HepG2 (cell line): ENCODE results near the gene SLCO3A1. TPM values are rescaled to one million over a fixed set of nuclear protein-coding genes. Genes with fewer than 3 reads are reported as not detected.

ENCODE experiments used
- ATAC-seq: fragments of 200-7000 bp; cut with Tn5 transposase; 3 replicates; pipeline ENCODE4 v1.9.1; 2020; ENCODE audit warnings: mild to moderate bottlenecking, moderate library complexity
- BruUV-seq: library from RNA; stranded (reverse); fragments of 400-500 nt; replicated peaks from 2 replicates; lab custom pipeline; 2021; lab: Mats Ljungman, UMichigan
- CTCF ChIA-PET: fragments of 300-600 bp; formaldehyde crosslinking; extraction: SDS; loops from one replicate; lab custom pipeline; 2021; ENCODE audit warnings: low total read pairs, inconsistent platforms, low intra/inter-chr PET ratio; lab: Yijun Ruan, JAX
- POLR2A ChIA-PET: fragments of 350-600 bp; sonication (Branson Sonifier 250); formaldehyde crosslinking; loops from one replicate; lab custom pipeline; 2020; ENCODE audit warnings: antibody characterized with exemption, inconsistent platforms; lab: Yijun Ruan, JAX
- DNase-seq: peaks from one replicate; pipeline ENCODE4 v3.0.0-alpha.2; 2015; ENCODE audit warnings: low spot score
- FAIRE-seq: peaks from 3 replicates; lab custom pipeline; 2011; peaks lifted over from hg19 to GRCh38; lab: Jason Lieb, UNC
- H2AFZ ChIP-seq: one replicate; pipeline ENCODE4 v1.6.1; 2011; ENCODE audit warnings: low read length, inconsistent platforms
- H3K27ac ChIP-seq: fragments of 300-600 bp; 3 replicates; pipeline ENCODE4 v1.8.0; 2011; ENCODE audit warnings: mixed run types, mild to moderate bottlenecking, mixed read lengths, low read length, inconsistent platforms; ENCODE audit not compliant: insufficient read depth; ENCODE audit errors: extremely low read length
- H3K27me3 ChIP-seq, 2 experiments: fragments of 200-600 bp in 1 of 2; 2 replicates in 1 of 2; 3 replicates in 1 of 2; pipeline versions ENCODE4 v1.6.0 to v1.8.0; 2011; ENCODE audit warnings: low read length in 2 of 2, mild to moderate bottlenecking in 2 of 2, moderate library complexity in 2 of 2, inconsistent platforms in 1 of 2; ENCODE audit not compliant: insufficient read depth in 2 of 2, control insufficient read depth in 1 of 2
- H3K36me3 ChIP-seq, 2 experiments: fragments of 200-600 bp in 1 of 2; replicated peaks in 1 of 2; 2 replicates in 1 of 2; 3 replicates in 1 of 2; pipeline versions ENCODE4 v1.5.1 to v1.8.0; 2011; ENCODE audit warnings: low read length in 2 of 2, inconsistent platforms in 1 of 2; ENCODE audit not compliant: insufficient read depth in 2 of 2, control insufficient read depth in 1 of 2
- H3K4me1 ChIP-seq: 2 replicates; pipeline ENCODE4 v1.5.1; 2012; ENCODE audit warnings: low read length, inconsistent platforms; ENCODE audit not compliant: insufficient read depth
- H3K4me2 ChIP-seq: 2 replicates; pipeline ENCODE4 v1.6.0; 2011; ENCODE audit warnings: low read depth, low read length, inconsistent platforms
- H3K4me3 ChIP-seq, 3 experiments: fragments of 200-600 bp in 1 of 3; sonication (generic), shearing (Covaris generic) in 1 of 3; replicated peaks in 1 of 3; 2 replicates each; pipeline ENCODE4 v1.5.1; 2011 to 2016; ENCODE audit warnings: low read length in 3 of 3, inconsistent platforms in 2 of 3, low read depth in 2 of 3, mild to moderate bottlenecking in 2 of 3, control low read depth in 1 of 3, mixed read lengths in 1 of 3; ENCODE audit not compliant: insufficient read depth in 1 of 3
- H3K79me2 ChIP-seq: one replicate; pipeline ENCODE4 v1.6.1; 2011; ENCODE audit warnings: low read length, inconsistent platforms; ENCODE audit not compliant: insufficient read depth
- H3K9ac ChIP-seq: 2 replicates; pipeline ENCODE4 v1.6.0; 2011; ENCODE audit warnings: mild to moderate bottlenecking, low read depth, low read length, inconsistent platforms; ENCODE audit not compliant: insufficient read depth
- H3K9me3 ChIP-seq: 2 replicates; pipeline ENCODE4 v1.5.1; 2012; ENCODE audit warnings: mild to moderate bottlenecking, low read length
- H4K20me1 ChIP-seq: 2 replicates; pipeline ENCODE4 v1.6.0; 2011; ENCODE audit warnings: inconsistent platforms, mild to moderate bottlenecking, low read length, moderate library complexity; ENCODE audit not compliant: insufficient read depth
- ATF1 ChIP-seq: IDR thresholded peaks from 2 replicates; pipeline ENCODE4 v1.6.1; 2016; ENCODE audit warnings: mild to moderate bottlenecking, control low read depth
- GPN1 ChIP-seq: sonication (generic); formaldehyde crosslinking; IDR thresholded peaks from 2 replicates; pipeline ENCODE4 v1.5.1; 2020; ENCODE audit warnings: missing genetic modification reagents, borderline replicate concordance
- GTF2F1 ChIP-seq: fragments of 150-350 bp; IDR thresholded peaks from 2 replicates; pipeline ENCODE4 v1.6.1; 2014; ENCODE audit warnings: low read length
- KMT2B ChIP-seq: IDR thresholded peaks from 2 replicates; pipeline ENCODE4 v1.6.1; 2016; ENCODE audit warnings: missing genetic modification reagents, missing compliant biosample characterization
- MBNL3 ChIP-seq: fragments of 250-450 bp; sonication (Bioruptor Pico); conservative IDR thresholded peaks from 2 replicates; pipeline ENCODE4 v1.8.0; 2022; ENCODE audit warnings: mild to moderate bottlenecking, inconsistent platforms
- RARA ChIP-seq: IDR thresholded peaks from 2 replicates; pipeline ENCODE4 v1.6.1; 2016; ENCODE audit warnings: missing genetic modification reagents, missing compliant biosample characterization
- SMYD3 ChIP-seq: sonication (generic); formaldehyde crosslinking; IDR thresholded peaks from 2 replicates; pipeline ENCODE4 v1.8.1; 2023; ENCODE audit warnings: mild to moderate bottlenecking, missing genetic modification reagents
- ZNF326 ChIP-seq: sonication (generic); formaldehyde crosslinking; IDR thresholded peaks from 2 replicates; pipeline ENCODE4 v1.4.0; 2020; ENCODE audit warnings: missing genetic modification reagents, borderline replicate concordance
- WGBS: methylation state at CpG from one replicate; pipeline ENCODE4 v1.1.6; 2017; ENCODE audit warnings: low lambda C conversion rate; 5-methylcytosine and 5-hydroxymethylcytosine counted together
- in situ Hi-C: cut with HindIII; loops from 2 replicates; pipeline ENCODE4 v1.10.0; 2017; ENCODE audit warnings: low pct_unique_long_range_greater_than_20kb; ENCODE audit not compliant: extremely low pct_ligation_motif_present
- intact Hi-C: fragments of 100-400 bp; cut with micrococcal nuclease; formaldehyde crosslinking; loops from one replicate; pipeline ENCODE4 v1.10.0; 2022; ENCODE audit not compliant: unreplicated experiment
- polyA plus RNA-seq, 8 experiments: library from polyadenylated mRNA; depleted of rRNA in 3 of 8; stranded (reverse) in 7 of 8; unstranded in 1 of 8; fragments of >200 nt; fragmentation: Illumina TruSeq in 4 of 8; extraction: Trizol in 4 of 8; gene quantifications; 2 replicates each; pipeline versions ENCODE4 v1.2.1 to v1.2.3, GENCODE V29; 2011 to 2016; ENCODE audit warnings: low read depth in 4 of 8, missing spikeins in 1 of 8, mixed read lengths in 1 of 8; ENCODE audit not compliant: insufficient read depth in 1 of 8
- total RNA-seq, 5 experiments: library from RNA; depleted of rRNA; stranded (reverse); fragments of >200 nt; fragmentation: Illumina TruSeq; extraction: Trizol; gene quantifications; 2 replicates each; pipeline ENCODE4 v1.2.3, GENCODE V29; 2016; ENCODE audit warnings: low read depth in 1 of 5
- TF ChIP-seq, protein P1 (sequence below): sonication (generic); formaldehyde crosslinking; IDR thresholded peaks from 2 replicates; pipeline ENCODE4 v1.8.0; 2022; ENCODE audit warnings: missing genetic modification reagents, mild to moderate bottlenecking, inconsistent platforms, borderline replicate concordance
- TF ChIP-seq, protein P2 (sequence below): sonication (generic); formaldehyde crosslinking; IDR thresholded peaks from 2 replicates; pipeline ENCODE4 v1.5.1; 2020; ENCODE audit warnings: missing genetic modification reagents, mild to moderate bottlenecking, borderline replicate concordance

The SLCO3A1 gene
- total and polyA plus RNA-seq, 2 of the 13 experiments (the other 11 are each of a cell fraction or from before 2014, with no cell fraction given): 0.02 TPM; not detected in 1

DNA sequence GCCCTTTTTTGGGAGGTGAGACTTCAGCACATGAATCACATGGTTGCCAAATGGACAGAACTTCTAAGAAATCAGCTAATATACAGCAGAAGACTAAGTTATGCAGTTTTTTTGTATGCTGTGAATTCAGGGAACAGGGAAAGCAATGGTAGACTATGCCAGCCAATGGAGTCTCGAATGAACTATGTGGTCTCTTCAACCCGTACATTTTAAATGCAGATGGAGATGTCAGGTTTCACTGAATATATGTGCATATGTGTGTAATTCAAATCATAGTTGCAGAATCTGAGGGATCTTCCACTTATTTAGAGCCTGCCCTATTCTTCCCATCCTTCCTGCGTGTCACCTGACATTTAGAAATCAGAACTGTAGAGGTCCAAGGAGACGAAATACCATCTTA, 187.9 kb downstream of the SLCO3A1 start:
- no peaks in the 10 kb centered on the region for H3K9me3 ChIP-seq
- no peaks in the 10 kb centered on the region for H3K27me3 ChIP-seq
- BruUV-seq: no TSS peak
- intact Hi-C loops (no loop called here), in situ Hi-C loops (no loop called here)
- FAIRE-seq: no peak
- H3K4me3 ChIP-seq: no peak overlapping the region
- WGBS: 1% methylated on average over 4 of the region's 4 CpGs
- TF ChIP-seq GTF2F1 (no peak), MBNL3 (CRISPR knock-in tag) (no peak), GPN1 (CRISPR knock-in tag) (no peak), ATF1 (CRISPR knock-in tag) (no peak), ZNF326 (CRISPR knock-in tag) (no peak), KMT2B (no peak), SMYD3 (CRISPR knock-in tag) (no peak), RARA (no peak)
- TF ChIP-seq, protein P1, sequence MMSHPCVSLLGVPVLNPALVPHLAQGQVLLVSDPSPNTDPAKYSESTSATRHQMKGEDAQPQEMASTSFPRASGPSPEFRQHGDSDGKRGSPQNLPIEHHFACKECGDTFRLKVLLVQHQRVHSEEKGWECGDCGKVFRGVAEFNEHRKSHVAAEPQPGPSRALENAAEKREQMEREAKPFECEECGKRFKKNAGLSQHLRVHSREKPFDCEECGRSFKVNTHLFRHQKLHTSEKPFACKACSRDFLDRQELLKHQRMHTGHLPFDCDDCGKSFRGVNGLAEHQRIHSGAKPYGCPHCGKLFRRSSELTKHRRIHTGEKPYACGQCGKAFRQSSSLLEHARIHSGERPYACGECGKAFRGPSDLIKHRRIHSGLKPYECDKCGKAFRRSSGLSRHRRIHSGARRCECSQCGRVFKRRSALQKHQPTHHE (CRISPR knock-in tag): no peak
- TF ChIP-seq, protein P2, sequence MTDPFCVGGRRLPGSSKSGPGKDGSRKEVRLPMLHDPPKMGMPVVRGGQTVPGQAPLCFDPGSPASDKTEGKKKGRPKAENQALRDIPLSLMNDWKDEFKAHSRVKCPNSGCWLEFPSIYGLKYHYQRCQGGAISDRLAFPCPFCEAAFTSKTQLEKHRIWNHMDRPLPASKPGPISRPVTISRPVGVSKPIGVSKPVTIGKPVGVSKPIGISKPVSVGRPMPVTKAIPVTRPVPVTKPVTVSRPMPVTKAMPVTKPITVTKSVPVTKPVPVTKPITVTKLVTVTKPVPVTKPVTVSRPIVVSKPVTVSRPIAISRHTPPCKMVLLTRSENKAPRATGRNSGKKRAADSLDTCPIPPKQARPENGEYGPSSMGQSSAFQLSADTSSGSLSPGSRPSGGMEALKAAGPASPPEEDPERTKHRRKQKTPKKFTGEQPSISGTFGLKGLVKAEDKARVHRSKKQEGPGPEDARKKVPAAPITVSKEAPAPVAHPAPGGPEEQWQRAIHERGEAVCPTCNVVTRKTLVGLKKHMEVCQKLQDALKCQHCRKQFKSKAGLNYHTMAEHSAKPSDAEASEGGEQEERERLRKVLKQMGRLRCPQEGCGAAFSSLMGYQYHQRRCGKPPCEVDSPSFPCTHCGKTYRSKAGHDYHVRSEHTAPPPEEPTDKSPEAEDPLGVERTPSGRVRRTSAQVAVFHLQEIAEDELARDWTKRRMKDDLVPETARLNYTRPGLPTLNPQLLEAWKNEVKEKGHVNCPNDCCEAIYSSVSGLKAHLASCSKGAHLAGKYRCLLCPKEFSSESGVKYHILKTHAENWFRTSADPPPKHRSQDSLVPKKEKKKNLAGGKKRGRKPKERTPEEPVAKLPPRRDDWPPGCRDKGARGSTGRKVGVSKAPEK (CRISPR knock-in tag): no peak
- no peaks in the 10 kb centered on the region for H3K36me3 ChIP-seq
- no peaks in the 10 kb centered on the region for H3K79me2 ChIP-seq
- no peaks in the 10 kb centered on the region for H4K20me1 ChIP-seq
- DNase-seq: no peak
- no peak overlapping the region for H3K27ac ChIP-seq
- no peaks in the 10 kb centered on the region for H3K4me1 ChIP-seq
- H3K4me2 ChIP-seq: no peak overlapping the region
- no peak overlapping the region for H2AFZ ChIP-seq
- no peak overlapping the region for H3K9ac ChIP-seq
- ChIA-PET CTCF (no interaction called here), POLR2A (no interaction called here)
- no peak for ATAC-seq
